SK-N-SH (cell line): Measurements from ENCODE around the gene ZNF213. TPM values are rescaled to one million over a fixed set of nuclear protein-coding genes. Genes with fewer than 3 reads are reported as not detected.
A peak's percentile ranks its signal among the peaks of the same experiment; 100 is the strongest.

Experiments used
- CTCF ChIA-PET: fragments of 300-600, 350-600 bp; formaldehyde crosslinking; extraction: SDS; loops from one replicate; lab custom pipeline; 2021; lab: Yijun Ruan, JAX
- POLR2A ChIA-PET: fragments of 350-600 bp; sonication (Branson Sonifier 250); formaldehyde crosslinking; extraction: SDS; loops from one replicate; lab custom pipeline; 2020; ENCODE audit warnings: antibody characterized with exemption, inconsistent platforms; lab: Yijun Ruan, JAX
- DNase-seq: peaks from one replicate; pipeline ENCODE4 v3.0.0; 2012
- H2AFZ ChIP-seq: fragments of 200-600 bp; sonication (generic); 2 replicates; pipeline ENCODE4 v1.8.1; 2016; ENCODE audit warnings: antibody characterized with exemption, mild to moderate bottlenecking, low read depth
- H3F3A ChIP-seq: fragments of 200-600 bp; sonication (generic); replicated peaks from 2 replicates; pipeline ENCODE3; 2016; ENCODE audit warnings: antibody characterized with exemption, mild to moderate bottlenecking; ENCODE audit not compliant: insufficient read depth
- H3K27ac ChIP-seq, 2 experiments: fragments of 200-500 bp in 1 of 2; fragments of 200-600 bp in 1 of 2; sonication (Bioruptor generic) in 1 of 2; sonication (generic), shearing (Covaris generic) in 1 of 2; 2 replicates each; pipeline versions ENCODE4 v1.5.1 to v1.6.1; 2014 to 2016; ENCODE audit warnings: low read depth in 2 of 2, inconsistent platforms in 1 of 2, low read length in 1 of 2, mild to moderate bottlenecking in 1 of 2, mixed read lengths in 1 of 2
- H3K27me3 ChIP-seq: fragments of 200-600 bp; sonication (generic), shearing (Covaris generic); 2 replicates; pipeline ENCODE4 v1.6.1; 2016; ENCODE audit warnings: mixed run types; ENCODE audit not compliant: insufficient read depth
- H3K36me3 ChIP-seq, 2 experiments: fragments of 200-500 bp in 1 of 2; fragments of 200-600 bp in 1 of 2; sonication (Bioruptor generic) in 1 of 2; sonication (generic) in 1 of 2; replicated peaks in 1 of 2; 2 replicates each; pipeline versions ENCODE3 to v1.5.1; 2014 to 2016; ENCODE audit warnings: low read length in 1 of 2, mild to moderate bottlenecking in 1 of 2; ENCODE audit not compliant: insufficient read depth in 2 of 2, control insufficient read depth in 1 of 2
- H3K4me1 ChIP-seq, 2 experiments: fragments of 200-500 bp in 1 of 2; fragments of 200-600 bp in 1 of 2; sonication (Bioruptor generic) in 1 of 2; sonication (generic), shearing (Covaris generic) in 1 of 2; 2 replicates each; pipeline versions ENCODE4 v1.5.1 to v1.6.1; 2014 to 2016; ENCODE audit warnings: low read depth in 1 of 2, low read length in 1 of 2, mixed run types in 1 of 2; ENCODE audit not compliant: insufficient read depth in 2 of 2, control insufficient read depth in 1 of 2
- H3K4me2 ChIP-seq: fragments of 200-600 bp; sonication (generic), shearing (Covaris generic); 2 replicates; pipeline ENCODE4 v1.6.1; 2017; ENCODE audit warnings: mixed run types
- H3K4me3 ChIP-seq, 2 experiments: fragments of 200-500 bp in 1 of 2; fragments of 200-600 bp in 1 of 2; sonication (Bioruptor generic) in 1 of 2; sonication (generic), shearing (Covaris generic) in 1 of 2; 2 replicates each; pipeline versions ENCODE4 v1.5.1 to v1.8.1; 2014 to 2016; ENCODE audit warnings: low read depth in 2 of 2, inconsistent platforms in 1 of 2, low read length in 1 of 2, mild to moderate bottlenecking in 1 of 2, mixed read lengths in 1 of 2, moderate library complexity in 1 of 2
- H3K79me2 ChIP-seq: fragments of 200-600 bp; sonication (generic); 2 replicates; pipeline ENCODE4 v1.8.1; 2017; ENCODE audit warnings: mild to moderate bottlenecking; ENCODE audit not compliant: insufficient read depth
- H3K9ac ChIP-seq: fragments of 200-600 bp; sonication (generic); 2 replicates; pipeline ENCODE4 v1.6.1; 2017; ENCODE audit warnings: mixed run types
- H3K9me2 ChIP-seq: fragments of 200-600 bp; sonication (generic); 2 replicates; pipeline ENCODE4 v1.6.1; 2017; ENCODE audit warnings: mixed run types
- H3K9me3 ChIP-seq: fragments of 200-600 bp; sonication (generic); 2 replicates; pipeline ENCODE4 v1.6.1; 2017; ENCODE audit warnings: mixed run types, mild to moderate bottlenecking, moderate library complexity
- H4K20me1 ChIP-seq: fragments of 200-600 bp; sonication (generic); 2 replicates; pipeline ENCODE4 v1.6.1; 2017; ENCODE audit warnings: mild to moderate bottlenecking, mixed run types; ENCODE audit not compliant: insufficient read depth
- CHD2 ChIP-seq: fragments of 150-350 bp; IDR thresholded peaks from 2 replicates; pipeline ENCODE4 v1.6.1; 2018; ENCODE audit warnings: low read length; ENCODE audit not compliant: partially characterized antibody
- EP300 ChIP-seq, 2 experiments: IDR thresholded peaks; 2 replicates each; pipeline versions ENCODE4 v1.4.0 to v1.6.1; 2012; ENCODE audit warnings: borderline replicate concordance in 1 of 2, low read depth in 1 of 2, low read length in 1 of 2
- EZH2phosphoT487 ChIP-seq: fragments of 200-600 bp; sonication (generic); IDR thresholded peaks from 2 replicates; pipeline ENCODE4 v1.6.1; 2017; ENCODE audit warnings: low read depth, mixed run types, mild to moderate bottlenecking, antibody characterized with exemption, moderate library complexity, borderline replicate concordance
- FOXM1 ChIP-seq: IDR thresholded peaks from 2 replicates; pipeline ENCODE4 v1.4.0; 2012; ENCODE audit warnings: low read depth, mild to moderate bottlenecking
- GABPA ChIP-seq: IDR thresholded peaks from 2 replicates; pipeline ENCODE4 v1.4.0; 2012; ENCODE audit warnings: low read depth, mild to moderate bottlenecking
- GATA2 ChIP-seq: sonication (generic); formaldehyde crosslinking; IDR thresholded peaks from 2 replicates; pipeline ENCODE4 v1.5.0; 2020; ENCODE audit warnings: mild to moderate bottlenecking, missing genetic modification reagents
- MEF2A ChIP-seq: IDR thresholded peaks from 2 replicates; pipeline ENCODE4 v1.4.0; 2012; ENCODE audit warnings: low read depth, borderline replicate concordance
- MXI1 ChIP-seq: IDR thresholded peaks from 2 replicates; pipeline ENCODE4 v1.6.1; 2012; ENCODE audit warnings: mild to moderate bottlenecking, low read depth, low read length, improper control_type of control experiment
- NRF1 ChIP-seq: IDR thresholded peaks from 2 replicates; pipeline ENCODE4 v1.6.1; 2012; ENCODE audit warnings: low read depth, mild to moderate bottlenecking, low read length
- POLR2AphosphoS5 ChIP-seq: IDR thresholded peaks from 2 replicates; pipeline ENCODE4 v1.6.1; 2012; ENCODE audit warnings: low read depth, low read length
- RCOR1 ChIP-seq: fragments of 150-350 bp; IDR thresholded peaks from 2 replicates; pipeline ENCODE4 v1.6.1; 2017; ENCODE audit warnings: antibody characterized with exemption, low read length
- RXRA ChIP-seq: IDR thresholded peaks from 2 replicates; pipeline ENCODE4 v1.4.0; 2012; ENCODE audit warnings: low read depth, mild to moderate bottlenecking, borderline replicate concordance
- SIN3A ChIP-seq: IDR thresholded peaks from 2 replicates; pipeline ENCODE4 v1.6.1; 2012; ENCODE audit warnings: low read depth, mild to moderate bottlenecking, low read length, moderate library complexity, borderline replicate concordance
- SMC3 ChIP-seq: IDR thresholded peaks from 2 replicates; pipeline ENCODE4 v1.6.1; 2012; ENCODE audit warnings: low read depth, low read length, improper control_type of control experiment
- TAF1 ChIP-seq: IDR thresholded peaks from 2 replicates; pipeline ENCODE4 v1.6.1; 2012; ENCODE audit warnings: low read depth, mild to moderate bottlenecking, low read length, moderate library complexity, borderline replicate concordance
- YY1 ChIP-seq: IDR thresholded peaks from 2 replicates; pipeline ENCODE4 v1.4.0; 2012; ENCODE audit warnings: low read depth, mild to moderate bottlenecking
- WGBS: methylation state at CpG from one replicate; pipeline ENCODE4 v1.1.6; 2017; ENCODE audit warnings: low lambda C conversion rate; 5-methylcytosine and 5-hydroxymethylcytosine counted together
- polyA plus RNA-seq, 3 experiments: library from polyadenylated mRNA; depleted of rRNA; stranded (reverse); fragments of >200 nt; gene quantifications; 2 replicates each; pipeline ENCODE4 v1.2.3, GENCODE V29; 2012
- TF ChIP-seq, protein P1 (sequence below): fragments of 150-350 bp; IDR thresholded peaks from 2 replicates; pipeline ENCODE4 v1.6.1; 2016; ENCODE audit warnings: mild to moderate bottlenecking, low read depth, low read length
- TF ChIP-seq, protein P2 (sequence below): fragments of 200-600 bp; sonication (generic); IDR thresholded peaks from 2 replicates; pipeline ENCODE4 v1.6.1; 2017; ENCODE audit warnings: antibody characterized with exemption, mild to moderate bottlenecking, moderate library complexity

The ZNF213 gene
- polyA plus RNA-seq, 1 of the 3 experiments (the other 2 are of a cell fraction), result 1.1 TPM

DNA sequence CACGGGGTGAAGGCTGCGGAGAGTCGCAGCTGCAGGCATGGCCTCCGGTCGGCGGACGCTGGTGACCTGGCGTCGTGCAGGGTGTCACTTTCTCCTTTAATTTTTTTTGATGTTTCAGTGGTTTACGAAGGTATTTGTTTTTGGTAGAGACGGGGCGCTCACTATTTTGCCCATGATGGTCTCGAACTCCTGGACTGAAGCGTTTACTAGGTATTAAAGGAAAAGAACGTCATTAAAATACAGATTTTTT is 17.1 kb downstream of the ZNF213 start:
- Histone ChIP-seq H3K4me2 (peak overlapping the region; percentile 84), H2AFZ (peak overlapping the region; percentile 90; the same call in 1 of the 2 replicates), H3K36me3 (no peaks in the 10 kb centered on the region), H4K20me1 (peaks cover 3% of the 10 kb centered on the region; the same call in 1 of the 2 replicates), H3K9me2 (no peaks in the 10 kb centered on the region), H3K27ac (peak overlapping the region in 1 of 2 experiments; percentile 56; a peak in 2 of 4 replicates), H3K27me3 (no peaks in the 10 kb centered on the region), H3K9me3 (no peaks in the 10 kb centered on the region), H3K9ac (peak overlapping the region; percentile 41; the same call in 1 of the 2 replicates), H3F3A (peaks cover 48% of the 10 kb centered on the region), H3K79me2 (no peaks in the 10 kb centered on the region), H3K4me3 (peak overlapping the region; percentile 72 to 78), H3K4me1 (peaks cover 0 to 13% of the 10 kb centered on the region in 2 experiments; a peak in 1 of 4 replicates)
- POLR2A ChIA-PET, result no interaction called here
- CTCF ChIA-PET, result interaction anchor here (0.6 to 5.7 kb wide), 15 partner anchors 9 to 868 kb away, joined by 3 to 52 read pairs (median 6); partner anchors contain the start of genes OR1F1 and ZNF213
- 4% methylated on average over 15 of the region's 15 CpGs for WGBS
- no peak for TF ChIP-seq SMC3
- TF ChIP-seq NRF1, result no peak
- TF ChIP-seq MXI1, result no peak
- no peak for TF ChIP-seq RCOR1
- no peak for TF ChIP-seq EP300 (IDR thresholded peaks at IDR 0.05; ENCODE audit: borderline replicate concordance in 1 of 2, low read depth in 1 of 2, low read length in 1 of 2)
- TF ChIP-seq, protein P1, sequence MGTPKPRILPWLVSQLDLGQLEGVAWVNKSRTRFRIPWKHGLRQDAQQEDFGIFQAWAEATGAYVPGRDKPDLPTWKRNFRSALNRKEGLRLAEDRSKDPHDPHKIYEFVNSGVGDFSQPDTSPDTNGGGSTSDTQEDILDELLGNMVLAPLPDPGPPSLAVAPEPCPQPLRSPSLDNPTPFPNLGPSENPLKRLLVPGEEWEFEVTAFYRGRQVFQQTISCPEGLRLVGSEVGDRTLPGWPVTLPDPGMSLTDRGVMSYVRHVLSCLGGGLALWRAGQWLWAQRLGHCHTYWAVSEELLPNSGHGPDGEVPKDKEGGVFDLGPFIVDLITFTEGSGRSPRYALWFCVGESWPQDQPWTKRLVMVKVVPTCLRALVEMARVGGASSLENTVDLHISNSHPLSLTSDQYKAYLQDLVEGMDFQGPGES, result no peak
- no peak for TF ChIP-seq CHD2
- TF ChIP-seq GATA2 (CRISPR knock-in tag), result no peak
- TF ChIP-seq YY1, result no peak
- TF ChIP-seq, protein P2, sequence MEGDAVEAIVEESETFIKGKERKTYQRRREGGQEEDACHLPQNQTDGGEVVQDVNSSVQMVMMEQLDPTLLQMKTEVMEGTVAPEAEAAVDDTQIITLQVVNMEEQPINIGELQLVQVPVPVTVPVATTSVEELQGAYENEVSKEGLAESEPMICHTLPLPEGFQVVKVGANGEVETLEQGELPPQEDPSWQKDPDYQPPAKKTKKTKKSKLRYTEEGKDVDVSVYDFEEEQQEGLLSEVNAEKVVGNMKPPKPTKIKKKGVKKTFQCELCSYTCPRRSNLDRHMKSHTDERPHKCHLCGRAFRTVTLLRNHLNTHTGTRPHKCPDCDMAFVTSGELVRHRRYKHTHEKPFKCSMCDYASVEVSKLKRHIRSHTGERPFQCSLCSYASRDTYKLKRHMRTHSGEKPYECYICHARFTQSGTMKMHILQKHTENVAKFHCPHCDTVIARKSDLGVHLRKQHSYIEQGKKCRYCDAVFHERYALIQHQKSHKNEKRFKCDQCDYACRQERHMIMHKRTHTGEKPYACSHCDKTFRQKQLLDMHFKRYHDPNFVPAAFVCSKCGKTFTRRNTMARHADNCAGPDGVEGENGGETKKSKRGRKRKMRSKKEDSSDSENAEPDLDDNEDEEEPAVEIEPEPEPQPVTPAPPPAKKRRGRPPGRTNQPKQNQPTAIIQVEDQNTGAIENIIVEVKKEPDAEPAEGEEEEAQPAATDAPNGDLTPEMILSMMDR, result no peak
- no peak for TF ChIP-seq GABPA
- no peak for TF ChIP-seq RXRA
- no peak for TF ChIP-seq TAF1
- TF ChIP-seq FOXM1, result no peak
- no peak for TF ChIP-seq POLR2AphosphoS5
- TF ChIP-seq MEF2A, result no peak
- TF ChIP-seq EZH2phosphoT487, result no peak
- TF ChIP-seq SIN3A, result no peak
- no peak for DNase-seq
